ENCODE results near the gene INPP4B.
A peak's percentile ranks its signal among the peaks of the same experiment; 100 is the strongest.

Gene INPP4B

DNA sequence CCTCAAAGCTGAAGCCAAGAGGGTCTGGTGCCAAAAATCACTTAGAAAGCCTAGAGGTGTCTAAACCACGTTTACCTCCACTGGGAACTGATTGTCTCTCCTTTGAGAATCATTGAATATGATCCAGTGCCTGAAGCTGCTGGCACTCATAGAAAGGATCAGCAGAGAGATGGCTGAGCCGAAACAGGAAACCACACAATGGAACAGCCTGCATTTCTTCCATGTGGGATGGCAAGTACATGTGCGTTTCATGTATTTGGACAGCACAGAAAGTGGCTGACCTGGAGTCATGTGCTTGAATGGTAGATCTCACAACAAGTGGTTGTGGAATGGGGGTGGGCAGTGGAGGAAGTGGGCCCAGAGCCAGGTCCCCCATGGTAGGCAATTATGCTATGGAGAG lies 533.7 kb downstream of the INPP4B start:
- H3K27me3 ChIP-seq (ENCODE audit: control insufficient read depth in 1 of 2, insufficient read depth in 1 of 2, low read length in 2 of 2) = no peaks in the 10 kb centered on the region
- H3K4ac ChIP-seq (ENCODE audit: low read depth in 1 of 2, low read length in 2 of 2) = no peak overlapping the region
- whole genome bisulfite sequencing = 93% methylated on average over 3 of the region's 3 CpGs
- H3K9ac ChIP-seq (ENCODE audit: low read length) = no peak overlapping the region
- H3K18ac ChIP-seq (ENCODE audit: low read depth in 1 of 2, low read length in 2 of 2) = no peak overlapping the region
- no peak overlapping the region for H4K8ac ChIP-seq (ENCODE audit: low read length)
- H2BK5ac ChIP-seq (ENCODE audit: low read depth, low read length, poor library complexity, severe bottlenecking) = no peak overlapping the region
- H2BK15ac ChIP-seq (ENCODE audit: low read depth, poor library complexity, severe bottlenecking) = no peak overlapping the region
- peaks cover 0 to 6% of the 10 kb centered on the region in 2 experiments for H3K36me3 ChIP-seq (ENCODE audit: control insufficient read depth in 1 of 2, insufficient read depth in 2 of 2, low read depth in 1 of 2, low read length in 2 of 2)
- H3K27ac ChIP-seq (ENCODE audit: low read length, poor library complexity, severe bottlenecking) = no peak overlapping the region
- H4K91ac ChIP-seq (ENCODE audit: low read length) = no peak overlapping the region
- H3K4me2 ChIP-seq (ENCODE audit: low read length, poor library complexity, severe bottlenecking) = no peak overlapping the region
- no peak overlapping the region for H3K14ac ChIP-seq (ENCODE audit: low read length in 2 of 2)
- no peak overlapping the region for H2AFZ ChIP-seq (ENCODE audit: low read depth, low read length)
- H3K23ac ChIP-seq (ENCODE audit: low read length in 2 of 2) = no peak overlapping the region
- DNase-seq = no peak
- H3K4me1 ChIP-seq (ENCODE audit: control insufficient read depth, insufficient read depth, low read depth, low read length) = no peaks in the 10 kb centered on the region
- H3K79me1 ChIP-seq (replicated peaks; ENCODE audit: low read length, poor library complexity, severe bottlenecking) = peaks cover 1% of the 10 kb centered on the region
- no peaks in the 10 kb centered on the region for H3K9me3 ChIP-seq (ENCODE audit: control insufficient read depth, low read length)
- H2AK5ac ChIP-seq (ENCODE audit: low read length, severe bottlenecking) = no peak overlapping the region
- peak overlapping the region in 1 of 2 experiments; percentile 21 for H2BK12ac ChIP-seq (ENCODE audit: low read length in 2 of 2)
- no peak overlapping the region for H2BK120ac ChIP-seq (ENCODE audit: low read depth, low read length)
- no peak overlapping the region for H3K4me3 ChIP-seq (ENCODE audit: insufficient read depth in 1 of 2, low read depth in 1 of 2, low read length in 2 of 2)

DNA sequence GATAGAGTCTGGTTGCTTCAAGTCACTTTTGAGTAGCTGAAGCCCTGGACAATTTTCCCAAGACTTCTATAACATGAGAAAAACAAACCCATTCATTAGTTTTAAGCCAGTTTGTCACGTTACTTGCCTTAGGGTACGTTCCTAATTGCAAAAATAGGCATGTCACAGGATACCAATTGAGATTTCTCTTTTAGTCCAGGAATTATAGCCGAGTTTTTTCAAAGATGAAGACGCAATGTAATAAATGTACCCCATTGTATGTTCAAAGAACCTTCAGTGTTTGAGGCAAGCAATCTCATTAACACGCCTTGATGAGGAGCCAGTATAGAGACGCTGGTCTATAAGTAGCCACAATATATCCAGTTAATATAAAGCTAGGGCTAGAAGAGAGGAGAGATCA lies 534.2 kb downstream of the INPP4B start:
- 94% methylated on average over 4 of the region's 6 CpGs for WGBS
- Histone ChIP-seq H3K14ac (ENCODE audit: low read length in 2 of 2) (no peak overlapping the region), H4K91ac (ENCODE audit: low read length) (no peak overlapping the region), H2AK5ac (ENCODE audit: low read length, severe bottlenecking) (no peak overlapping the region), H3K27me3 (ENCODE audit: control insufficient read depth in 1 of 2, insufficient read depth in 1 of 2, low read length in 2 of 2) (no peaks in the 10 kb centered on the region), H3K79me1 (replicated peaks; ENCODE audit: low read length, poor library complexity, severe bottlenecking) (peaks cover 1% of the 10 kb centered on the region), H2AFZ (ENCODE audit: low read depth, low read length) (no peak overlapping the region), H3K27ac (ENCODE audit: low read length, poor library complexity, severe bottlenecking) (no peak overlapping the region), H3K9me3 (ENCODE audit: control insufficient read depth, low read length) (no peaks in the 10 kb centered on the region), H2BK15ac (ENCODE audit: low read depth, poor library complexity, severe bottlenecking) (no peak overlapping the region), H3K4me3 (ENCODE audit: insufficient read depth in 1 of 2, low read depth in 1 of 2, low read length in 2 of 2) (no peak overlapping the region), H3K4me2 (ENCODE audit: low read length, poor library complexity, severe bottlenecking) (no peak overlapping the region), H3K23ac (ENCODE audit: low read length in 2 of 2) (no peak overlapping the region), H2BK120ac (ENCODE audit: low read depth, low read length) (no peak overlapping the region), H3K36me3 (ENCODE audit: control insufficient read depth in 1 of 2, insufficient read depth in 2 of 2, low read depth in 1 of 2, low read length in 2 of 2) (peaks cover 0 to 6% of the 10 kb centered on the region in 2 experiments), H3K9ac (ENCODE audit: low read length) (no peak overlapping the region), H3K4me1 (ENCODE audit: control insufficient read depth, insufficient read depth, low read depth, low read length) (no peaks in the 10 kb centered on the region), H2BK12ac (ENCODE audit: low read length in 2 of 2) (no peak overlapping the region), H3K4ac (ENCODE audit: low read depth in 1 of 2, low read length in 2 of 2) (no peak overlapping the region), H3K18ac (ENCODE audit: low read depth in 1 of 2, low read length in 2 of 2) (no peak overlapping the region), H2BK5ac (ENCODE audit: low read depth, low read length, poor library complexity, severe bottlenecking) (no peak overlapping the region), H4K8ac (ENCODE audit: low read length) (no peak overlapping the region)
- no peak for DNase-seq

DNA sequence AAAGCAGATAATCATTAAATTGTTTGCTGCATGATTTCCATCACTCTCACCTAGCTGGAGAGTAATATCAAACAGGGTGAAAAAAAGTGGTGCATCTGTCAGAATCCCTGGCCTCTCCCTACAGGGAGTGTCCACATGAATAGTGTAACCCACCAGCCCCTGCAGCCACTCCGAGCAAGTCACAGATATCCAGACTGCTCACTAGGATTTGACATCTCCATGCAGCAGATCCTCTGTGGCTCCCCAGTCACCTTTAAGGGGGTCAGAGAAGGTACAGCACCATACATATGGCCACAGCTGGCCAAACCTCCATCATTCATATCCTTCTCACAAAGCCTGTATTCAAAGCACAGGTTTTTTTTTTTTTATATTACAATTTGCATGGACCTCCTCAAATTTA lies 536.3 kb downstream of the INPP4B start:
- H3K4me2 ChIP-seq (ENCODE audit: low read length, poor library complexity, severe bottlenecking) = no peak overlapping the region
- H3K9me3 ChIP-seq (ENCODE audit: control insufficient read depth, low read length) = no peaks in the 10 kb centered on the region
- no peak overlapping the region for H2AK5ac ChIP-seq (ENCODE audit: low read length, severe bottlenecking)
- H3K79me1 ChIP-seq (replicated peaks; ENCODE audit: low read length, poor library complexity, severe bottlenecking) = no peaks in the 10 kb centered on the region
- no peak overlapping the region for H4K8ac ChIP-seq (ENCODE audit: low read length)
- H3K14ac ChIP-seq (ENCODE audit: low read length in 2 of 2) = peak overlapping the region in 1 of 2 experiments; percentile 58
- 84% methylated on average over 1 of the region's 1 CpG for WGBS
- no peak overlapping the region for H3K18ac ChIP-seq (ENCODE audit: low read depth in 1 of 2, low read length in 2 of 2)
- no peak overlapping the region for H2BK15ac ChIP-seq (ENCODE audit: low read depth, poor library complexity, severe bottlenecking)
- no peak for DNase-seq
- H2BK120ac ChIP-seq (ENCODE audit: low read depth, low read length) = no peak overlapping the region
- H3K27me3 ChIP-seq (ENCODE audit: control insufficient read depth in 1 of 2, insufficient read depth in 1 of 2, low read length in 2 of 2) = no peaks in the 10 kb centered on the region
- H3K4me1 ChIP-seq (ENCODE audit: control insufficient read depth, insufficient read depth, low read depth, low read length) = no peaks in the 10 kb centered on the region
- H3K36me3 ChIP-seq (ENCODE audit: control insufficient read depth in 1 of 2, insufficient read depth in 2 of 2, low read depth in 1 of 2, low read length in 2 of 2) = peaks cover 0 to 6% of the 10 kb centered on the region in 2 experiments
- no peak overlapping the region for H3K27ac ChIP-seq (ENCODE audit: low read length, poor library complexity, severe bottlenecking)
- no peak overlapping the region for H2BK12ac ChIP-seq (ENCODE audit: low read length in 2 of 2)
- H2AFZ ChIP-seq (ENCODE audit: low read depth, low read length) = no peak overlapping the region
- H3K4ac ChIP-seq (ENCODE audit: low read depth in 1 of 2, low read length in 2 of 2) = no peak overlapping the region
- no peak overlapping the region for H3K9ac ChIP-seq (ENCODE audit: low read length)
- H2BK5ac ChIP-seq (ENCODE audit: low read depth, low read length, poor library complexity, severe bottlenecking) = no peak overlapping the region
- H3K23ac ChIP-seq (ENCODE audit: low read length in 2 of 2) = no peak overlapping the region
- H4K91ac ChIP-seq (ENCODE audit: low read length) = no peak overlapping the region
- H3K4me3 ChIP-seq (ENCODE audit: insufficient read depth in 1 of 2, low read depth in 1 of 2, low read length in 2 of 2) = no peak overlapping the region

DNA sequence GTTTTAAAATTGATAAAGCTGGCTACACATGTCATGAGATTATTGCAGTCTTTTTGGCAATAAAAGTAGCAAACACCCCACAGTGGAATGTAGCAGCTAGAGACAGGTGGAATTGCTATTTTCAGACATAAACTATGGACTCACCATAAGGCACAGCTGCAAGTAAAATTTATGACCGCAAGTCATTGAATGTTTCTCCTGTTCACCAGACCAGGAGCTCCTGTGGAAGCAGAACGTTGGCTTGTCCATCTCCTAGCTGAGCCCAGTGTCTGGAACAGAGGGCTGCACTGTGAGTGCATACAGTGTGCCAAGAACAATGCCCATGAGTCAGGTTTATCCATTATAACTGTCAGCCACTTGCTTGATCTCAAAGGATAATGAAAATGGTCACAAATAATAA lies 538.2 kb downstream of the INPP4B start:
- WGBS = 65% methylated on average over 2 of the region's 2 CpGs
- Histone ChIP-seq H3K4me2 (ENCODE audit: low read length, poor library complexity, severe bottlenecking) (no peak overlapping the region), H3K14ac (ENCODE audit: low read length in 2 of 2) (no peak overlapping the region), H3K36me3 (ENCODE audit: control insufficient read depth in 1 of 2, insufficient read depth in 2 of 2, low read depth in 1 of 2, low read length in 2 of 2) (peaks cover 0 to 6% of the 10 kb centered on the region in 2 experiments), H4K8ac (ENCODE audit: low read length) (no peak overlapping the region), H2BK5ac (ENCODE audit: low read depth, low read length, poor library complexity, severe bottlenecking) (no peak overlapping the region), H2BK15ac (ENCODE audit: low read depth, poor library complexity, severe bottlenecking) (no peak overlapping the region), H3K79me1 (replicated peaks; ENCODE audit: low read length, poor library complexity, severe bottlenecking) (no peaks in the 10 kb centered on the region), H2AFZ (ENCODE audit: low read depth, low read length) (no peak overlapping the region), H2AK5ac (ENCODE audit: low read length, severe bottlenecking) (no peak overlapping the region), H2BK120ac (ENCODE audit: low read depth, low read length) (no peak overlapping the region), H4K91ac (ENCODE audit: low read length) (no peak overlapping the region), H3K9me3 (ENCODE audit: control insufficient read depth, low read length) (no peaks in the 10 kb centered on the region), H3K4me3 (ENCODE audit: insufficient read depth in 1 of 2, low read depth in 1 of 2, low read length in 2 of 2) (no peak overlapping the region), H2BK12ac (ENCODE audit: low read length in 2 of 2) (no peak overlapping the region), H3K4ac (ENCODE audit: low read depth in 1 of 2, low read length in 2 of 2) (no peak overlapping the region), H3K9ac (ENCODE audit: low read length) (no peak overlapping the region), H3K27ac (ENCODE audit: low read length, poor library complexity, severe bottlenecking) (no peak overlapping the region), H3K23ac (ENCODE audit: low read length in 2 of 2) (no peak overlapping the region), H3K27me3 (ENCODE audit: control insufficient read depth in 1 of 2, insufficient read depth in 1 of 2, low read length in 2 of 2) (no peaks in the 10 kb centered on the region), H3K18ac (ENCODE audit: low read depth in 1 of 2, low read length in 2 of 2) (no peak overlapping the region), H3K4me1 (ENCODE audit: control insufficient read depth, insufficient read depth, low read depth, low read length) (no peaks in the 10 kb centered on the region)
- DNase-seq = no peak

Data from mesenchymal stem cell (in vitro differentiated cells and primary cell).